DMS114 treated with DMSO at 0.1 percent for 48 hours (cell line): ENCODE results near the gene ZNF593.

Source experiments
- DNase-seq: peaks from one replicate; lab custom pipeline; 2025; ENCODE audit not compliant: unreplicated experiment; lab: John Stamatoyannopoulos, UW

The ZNF593 gene

DNA sequence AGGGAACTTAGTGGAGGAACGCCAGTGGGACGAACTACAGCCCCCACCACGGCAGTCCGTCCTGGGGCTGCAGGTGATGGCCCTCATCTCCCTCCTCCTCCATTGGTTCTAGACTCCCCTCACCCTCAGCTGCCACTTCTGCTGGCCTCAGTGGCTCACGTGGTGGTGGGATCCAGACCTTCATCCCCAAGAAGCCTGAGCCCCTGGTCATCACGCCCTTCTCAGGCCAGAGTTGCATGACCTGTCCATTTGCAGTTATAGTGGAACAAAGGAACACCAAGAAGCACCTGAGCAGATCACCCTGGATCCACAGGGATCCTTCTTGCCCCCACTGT, 23.8 kb upstream of the ZNF593 start:
- no peak for DNase-seq

- DNase-seq: no peak
These were observed 20.8 kb upstream of the ZNF593 start for GRCh38 chr1:26148887-26149286.

GRCh38 chr1:26153966-26154532, 15.7 kb upstream of the ZNF593 start:
- no peak for DNase-seq

GRCh38 chr1:26154750-26155149, 15.0 kb upstream of the ZNF593 start:
- no peak for DNase-seq

DNA sequence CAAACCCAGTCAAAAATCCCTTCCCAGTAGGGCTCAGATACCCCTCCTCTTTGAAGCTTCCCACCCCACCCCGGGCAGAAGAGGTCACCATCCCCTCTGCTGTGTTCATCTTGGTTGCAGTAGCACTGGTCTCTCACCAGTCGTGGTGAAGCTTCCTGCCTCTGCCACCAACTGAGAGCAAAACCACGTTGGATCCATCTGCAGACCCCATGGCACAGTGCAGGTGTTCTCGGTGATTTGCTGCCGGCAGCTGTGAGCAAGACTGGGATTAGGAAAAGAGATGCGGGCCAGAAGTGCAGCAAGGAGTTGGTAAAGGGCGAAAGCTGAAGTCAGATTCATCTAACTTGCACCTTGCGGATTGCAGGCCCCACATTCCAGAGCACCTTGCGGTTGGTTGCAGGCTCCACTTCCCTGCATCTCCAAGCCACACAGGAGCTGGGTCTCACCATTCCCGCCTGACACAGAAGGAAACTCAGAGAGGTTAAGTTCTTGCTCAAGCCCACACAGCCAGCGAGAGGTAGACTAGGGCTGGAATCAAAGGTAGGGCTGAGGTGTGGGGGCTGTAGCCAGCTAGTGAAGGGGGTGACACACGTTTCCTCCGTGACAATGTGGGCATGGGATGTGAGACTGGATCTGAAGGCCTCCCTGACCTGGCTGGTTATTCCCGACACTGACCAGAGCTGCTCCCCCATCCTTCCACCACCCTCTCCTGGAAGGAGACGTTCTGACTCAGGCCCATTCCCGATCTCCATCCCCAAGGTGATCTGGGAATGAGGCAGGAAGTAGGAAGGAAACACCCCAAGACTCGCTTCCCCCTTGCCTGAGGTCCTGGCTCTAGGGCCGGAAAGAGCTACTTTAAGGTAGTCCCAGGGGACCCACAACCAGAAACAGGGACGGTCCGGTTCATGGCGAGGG, 14.1 kb upstream of the ZNF593 start:
- no peak for DNase-seq

DNA sequence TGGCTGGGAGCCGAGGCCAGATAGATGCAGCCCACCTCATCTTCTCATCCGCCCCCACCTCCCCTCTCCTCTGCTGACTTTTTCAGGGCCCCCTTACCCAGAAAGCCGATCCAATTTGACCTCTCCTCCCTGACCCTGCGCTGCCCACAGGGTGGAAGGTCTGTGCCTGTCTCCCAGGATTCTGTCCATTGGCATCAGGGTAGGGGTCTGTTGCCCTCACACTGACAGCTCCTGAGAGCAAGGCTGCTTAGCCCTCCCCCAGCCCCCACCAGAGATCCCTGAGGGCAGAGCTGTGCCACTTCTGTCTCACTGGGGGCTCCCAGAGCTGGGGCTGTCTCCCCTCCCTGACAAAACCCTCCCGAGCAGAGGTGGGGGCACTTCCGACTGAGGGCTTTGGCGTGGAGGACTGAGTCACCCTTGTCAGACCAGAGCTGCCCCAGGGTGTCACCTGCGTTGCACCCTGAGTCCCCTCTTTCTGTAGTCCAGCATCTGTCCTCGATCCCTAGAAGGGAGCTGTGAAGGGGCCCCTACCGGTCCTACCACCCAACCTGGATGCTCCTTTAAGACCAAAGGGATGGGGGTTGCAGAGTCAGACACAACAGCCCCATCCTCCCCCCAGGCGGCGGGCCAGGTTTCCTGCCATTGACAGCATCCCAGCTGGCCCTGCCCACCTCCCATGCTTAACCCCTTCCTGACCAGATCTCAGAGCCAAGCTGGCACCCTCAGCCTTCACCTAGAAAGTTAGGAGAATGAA, 13.2 kb upstream of the ZNF593 start:
- no peak for DNase-seq

DNA sequence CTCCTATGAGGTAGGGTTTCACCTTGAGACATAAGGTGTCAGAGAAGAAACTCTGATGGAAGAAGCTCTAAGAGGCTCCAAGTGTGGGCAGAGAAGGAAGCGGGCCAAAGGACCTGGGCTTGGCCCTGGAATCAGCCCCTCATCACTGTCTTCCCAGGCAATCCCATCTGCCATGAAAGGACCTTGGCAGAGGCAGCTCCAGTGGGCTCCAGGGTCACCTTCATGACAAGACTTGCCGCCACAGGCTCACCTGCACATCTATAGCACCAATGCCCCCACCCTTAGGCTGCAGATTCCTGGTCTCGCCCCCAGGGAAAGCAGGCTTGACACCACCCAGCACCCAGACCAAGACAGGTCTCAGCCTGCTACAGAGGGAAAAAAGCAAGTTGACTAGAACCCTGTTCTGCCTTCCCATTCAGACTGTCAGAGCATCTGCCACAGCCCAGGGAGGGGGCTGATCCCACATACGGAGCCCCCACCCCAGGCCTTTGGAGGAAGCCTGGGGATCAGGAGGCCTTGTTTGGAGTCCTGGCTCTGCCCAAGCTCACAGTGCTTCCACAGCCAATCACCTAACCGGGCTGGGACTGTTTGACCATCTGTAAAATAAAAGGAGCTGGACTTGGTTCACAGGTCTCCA, 11.3 kb upstream of the ZNF593 start:
- no peak for DNase-seq

GRCh38 chr1:26158908-26159742, 10.6 kb upstream of the ZNF593 start, which contains the start of gene FAM110D:
FAM110D (plus strand) TSS chr1:26159079; CDS start chr1:26161292, 2,213 bp downstream.
- no peak for DNase-seq

DNA sequence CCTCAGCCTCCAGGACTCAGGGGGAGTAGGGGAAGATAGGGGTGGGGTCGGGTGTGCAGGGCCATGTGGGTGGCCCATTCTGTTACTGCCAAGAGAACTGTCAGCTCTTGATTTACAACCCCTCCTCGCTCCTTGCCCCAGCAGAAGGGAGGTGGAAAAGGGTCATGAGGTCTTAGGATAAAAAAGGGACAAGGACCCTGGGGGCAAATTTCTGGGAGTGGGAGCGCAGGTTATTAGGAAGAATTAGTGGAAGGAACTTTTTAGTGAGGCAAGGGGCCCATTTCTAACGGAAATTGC, 10.0 kb upstream of the ZNF593 start:
- DNase-seq: no peak

DNA sequence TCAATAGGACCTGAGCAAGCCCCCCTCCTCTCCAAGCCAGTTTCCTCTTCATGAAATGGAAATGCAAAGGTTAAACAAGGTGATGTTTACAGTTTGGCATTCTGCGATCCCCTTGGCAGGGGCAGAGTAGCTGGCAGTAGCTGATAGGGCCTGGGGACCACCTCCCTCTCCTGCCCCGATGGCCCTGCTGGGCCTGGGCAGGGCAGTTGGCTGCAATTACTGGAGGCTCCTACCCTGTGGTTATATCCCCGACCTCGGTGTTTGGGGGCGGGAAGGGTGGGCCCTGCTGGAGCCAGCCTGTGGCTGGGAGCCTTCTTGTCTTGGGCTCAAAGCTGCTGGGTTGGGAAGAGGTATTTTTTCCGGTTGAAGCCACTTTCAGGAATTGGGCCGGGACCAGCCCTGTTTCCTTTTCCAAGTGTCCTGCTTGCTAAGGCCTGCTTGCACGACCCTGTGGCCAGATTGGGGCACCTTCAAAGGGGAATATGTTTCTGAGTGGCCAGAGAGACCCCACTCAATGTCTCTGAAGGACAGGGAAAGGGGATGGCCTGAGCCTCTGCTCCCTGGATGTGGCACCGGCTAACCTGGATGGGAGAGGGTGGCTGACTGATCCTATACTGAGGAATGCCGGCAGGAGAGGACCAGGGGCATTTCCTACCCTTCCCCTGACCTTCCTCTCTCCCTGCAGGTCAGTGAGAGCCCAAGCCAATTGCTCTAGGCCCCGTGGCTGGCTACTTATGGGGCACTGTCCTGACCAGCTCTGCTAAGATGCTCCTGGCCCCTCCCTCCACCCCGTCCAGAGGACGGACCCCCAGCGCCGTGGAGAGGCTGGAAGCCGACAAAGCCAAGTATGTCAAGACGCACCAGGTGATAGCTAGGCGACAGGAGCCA, 8.9 kb upstream of the ZNF593 start:
- DNase-seq: no peak

DNA sequence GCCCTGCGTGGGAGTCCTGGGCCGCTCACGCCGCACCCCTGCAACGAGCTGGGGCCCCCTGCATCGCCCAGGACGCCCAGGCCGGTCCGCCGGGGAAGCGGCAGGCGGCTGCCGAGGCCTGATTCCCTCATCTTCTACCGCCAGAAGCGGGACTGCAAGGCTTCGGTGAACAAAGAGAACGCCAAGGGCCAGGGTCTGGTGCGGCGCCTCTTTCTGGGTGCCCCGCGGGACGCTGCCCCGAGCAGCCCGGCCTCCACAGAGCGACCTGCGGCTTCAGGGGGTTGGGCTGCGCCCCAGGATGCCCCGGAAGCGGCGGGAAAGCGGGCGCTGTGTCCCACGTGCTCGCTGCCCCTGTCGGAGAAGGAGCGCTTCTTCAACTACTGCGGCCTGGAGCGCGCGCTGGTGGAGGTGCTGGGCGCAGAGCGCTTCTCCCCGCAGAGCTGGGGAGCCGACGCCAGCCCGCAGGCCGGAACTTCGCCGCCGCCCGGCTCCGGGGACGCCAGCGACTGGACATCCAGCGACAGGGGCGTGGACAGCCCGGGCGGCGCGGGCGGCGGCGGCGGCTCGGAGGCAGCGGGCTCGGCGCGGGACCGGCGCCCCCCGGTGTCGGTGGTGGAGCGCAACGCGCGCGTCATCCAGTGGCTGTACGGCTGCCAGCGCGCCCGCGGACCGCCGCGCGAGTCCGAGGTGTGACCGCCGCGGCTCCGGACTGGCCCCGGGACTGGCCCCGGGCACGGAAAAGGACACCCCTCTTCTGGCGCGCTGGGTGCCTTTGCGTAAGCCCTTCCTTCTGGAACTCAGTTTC, 8.1 kb upstream of the ZNF593 start:
- DNase-seq: peak; percentile 46

GRCh38 chr1:26162220-26162709, 7.4 kb upstream of the ZNF593 start:
- no peak for DNase-seq

DNA sequence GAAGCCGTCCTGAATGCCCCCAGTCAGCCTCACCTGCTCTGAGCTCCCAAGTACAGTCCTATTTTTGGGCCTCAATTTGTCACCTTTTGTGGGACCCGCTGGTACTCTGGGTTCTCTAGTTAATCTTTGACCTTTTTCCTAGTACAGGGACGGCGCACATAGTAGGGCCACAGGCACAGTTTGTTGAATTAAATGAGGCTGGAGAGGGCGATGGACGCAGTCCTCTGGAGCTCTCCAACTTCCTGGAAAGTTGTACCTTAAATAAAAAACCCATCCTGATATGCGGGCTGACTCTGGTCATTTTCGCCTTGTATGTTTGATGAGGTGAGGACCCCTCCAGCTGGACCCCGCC, 6.0 kb upstream of the ZNF593 start:
- no peak for DNase-seq

DNA sequence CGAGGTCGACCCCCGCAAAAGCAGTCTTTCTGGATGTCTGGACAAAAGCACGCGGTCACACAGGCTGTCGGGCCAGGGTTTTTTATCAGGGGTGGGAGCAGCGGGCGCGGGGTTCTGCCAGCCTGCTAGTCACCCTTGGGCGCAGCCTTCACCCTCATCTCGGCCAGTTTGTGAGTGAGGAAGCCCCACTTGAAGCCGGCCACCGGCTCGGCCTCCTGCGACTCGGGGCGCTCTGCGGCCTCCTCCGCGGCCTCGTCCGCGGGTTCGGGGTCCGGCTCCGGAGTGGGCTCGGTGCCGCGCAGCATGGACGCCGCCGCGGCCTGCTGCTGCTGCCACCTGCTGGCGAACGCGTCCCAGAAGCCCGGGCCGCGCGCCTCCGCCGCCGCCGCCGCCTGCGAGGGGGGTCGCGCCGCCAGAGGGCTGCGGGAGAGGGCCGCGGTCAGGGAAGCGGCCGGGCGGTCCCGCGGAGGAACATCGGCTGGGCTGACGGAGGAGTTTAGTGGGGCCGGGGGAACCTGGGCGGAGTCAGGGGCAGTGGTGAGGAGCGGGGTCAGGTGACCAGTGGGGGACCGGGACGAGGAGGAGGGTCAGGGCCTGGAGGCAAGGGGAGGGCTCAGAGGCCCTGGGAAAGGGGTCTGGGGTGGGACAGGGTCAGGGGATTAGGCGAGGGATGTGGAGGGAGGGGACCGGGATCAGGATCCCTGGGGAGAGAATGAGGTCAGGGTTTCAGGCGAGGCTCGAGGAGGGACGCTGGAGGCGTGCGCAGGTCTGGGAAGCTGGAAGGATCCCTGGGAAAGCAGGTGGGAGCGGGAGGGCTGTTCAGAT, 5.5 kb upstream of the ZNF593 start:
- DNase-seq: no peak

GRCh38 chr1:26164861-26165842, 4.6 kb upstream of the ZNF593 start:
- no peak for DNase-seq

GRCh38 chr1:26166719-26167281, 2.9 kb upstream of the ZNF593 start:
- DNase-seq: no peak
